H1 (cell line): Measurements from ENCODE around the gene BRD7. TPM values are rescaled to one million over a fixed set of nuclear protein-coding genes. Genes with fewer than 3 reads are reported as not detected.

Source experiments
- CTCF ChIA-PET: fragments of 300-600 bp; sonication (Branson Sonifier 250); formaldehyde crosslinking; loops from one replicate; lab custom pipeline; 2021; ENCODE audit not compliant: partially characterized antibody; lab: Charles Lee
- POLR2A ChIA-PET: fragments of 300-600 bp; sonication (Branson Sonifier 250); formaldehyde crosslinking; loops from one replicate; lab custom pipeline; 2021; ENCODE audit warnings: inconsistent platforms; ENCODE audit not compliant: partially characterized antibody; lab: Charles Lee
- DNase-seq, 2 experiments: peaks; one replicate each; pipeline versions ENCODE4 v3.0.0 to v3.0.0-alpha.2; 2010 to 2022; ENCODE audit warnings: low spot score in 2 of 2, low read depth in 1 of 2, mixed read lengths in 1 of 2
- FAIRE-seq: peaks from 2 replicates; lab custom pipeline; 2011; peaks lifted over from hg19 to GRCh38; lab: Jason Lieb, UNC
- H2AFZ ChIP-seq: 2 replicates; pipeline ENCODE4 v1.8.1; 2012; ENCODE audit warnings: low read length, inconsistent platforms
- H2AK5ac ChIP-seq: 2 replicates; pipeline ENCODE4 v1.6.1; 2013; ENCODE audit warnings: low read depth, low read length
- H2BK120ac ChIP-seq: replicated peaks from 2 replicates; pipeline ENCODE3; 2013; ENCODE audit warnings: low read depth, low read length, inconsistent platforms
- H2BK12ac ChIP-seq: 2 replicates; pipeline ENCODE4 v1.6.1; 2013; ENCODE audit warnings: low read depth, low read length
- H2BK15ac ChIP-seq: 2 replicates; pipeline ENCODE4 v1.6.1; 2013; ENCODE audit warnings: low read length
- H2BK20ac ChIP-seq: 2 replicates; pipeline ENCODE4 v1.6.1; 2013; ENCODE audit warnings: low read length
- H2BK5ac ChIP-seq: 2 replicates; pipeline ENCODE4 v1.6.1; 2013; ENCODE audit warnings: low read depth, low read length
- H3K14ac ChIP-seq: 2 replicates; pipeline ENCODE4 v1.6.1; 2013; ENCODE audit warnings: inconsistent platforms; ENCODE audit not compliant: insufficient read length
- H3K18ac ChIP-seq: 2 replicates; pipeline ENCODE4 v1.6.1; 2013; ENCODE audit warnings: low read length; ENCODE audit errors: extremely low read depth
- H3K23ac ChIP-seq: 2 replicates; pipeline ENCODE4 v1.6.1; 2013; ENCODE audit warnings: inconsistent platforms; ENCODE audit not compliant: insufficient read length
- H3K23me2 ChIP-seq: 2 replicates; pipeline ENCODE4 v1.6.1; 2013; ENCODE audit warnings: low read depth, low read length
- H3K27ac ChIP-seq: 2 replicates; pipeline ENCODE4 v1.6.1; 2011; ENCODE audit warnings: low read depth, low read length, inconsistent platforms
- H3K27me3 ChIP-seq, 4 experiments: replicated peaks in 1 of 4; 1 replicate in 1 of 4; 2 replicates in 3 of 4; pipeline versions ENCODE4 v1.6.1 to v1.8.1; 2011 to 2013; ENCODE audit warnings: low read length in 3 of 4, mild to moderate bottlenecking in 3 of 4, inconsistent platforms in 2 of 4, mixed read lengths in 2 of 4, moderate library complexity in 1 of 4; ENCODE audit not compliant: control insufficient read depth in 3 of 4, insufficient read depth in 3 of 4; ENCODE audit errors: extremely low read depth in 1 of 4
- H3K36me3 ChIP-seq, 4 experiments: 2 replicates each; pipeline versions ENCODE4 v1.6.1 to v1.8.1; 2011 to 2013; ENCODE audit warnings: mild to moderate bottlenecking in 4 of 4, low read length in 3 of 4, moderate library complexity in 2 of 4, control low read depth in 1 of 4, inconsistent platforms in 1 of 4; ENCODE audit not compliant: insufficient read depth in 4 of 4, control insufficient read depth in 2 of 4
- H3K4ac ChIP-seq: replicated peaks from 2 replicates; pipeline ENCODE3; 2013; ENCODE audit warnings: low read length, low read depth, mixed read lengths, inconsistent platforms; ENCODE audit not compliant: insufficient read length
- H3K4me1 ChIP-seq, 4 experiments: replicated peaks in 1 of 4; 1 replicate in 1 of 4; 2 replicates in 3 of 4; pipeline versions ENCODE4 v1.6.1 to v1.8.1; 2011 to 2013; ENCODE audit warnings: low read length in 3 of 4, inconsistent platforms in 2 of 4, mixed read lengths in 1 of 4; ENCODE audit not compliant: insufficient read depth in 4 of 4, control insufficient read depth in 3 of 4
- H3K4me2 ChIP-seq, 2 experiments: 2 replicates each; pipeline versions ENCODE4 v1.6.1 to v1.8.1; 2011 to 2013; ENCODE audit warnings: low read depth in 2 of 2, low read length in 2 of 2, control low read depth in 1 of 2, inconsistent platforms in 1 of 2, mild to moderate bottlenecking in 1 of 2; ENCODE audit not compliant: insufficient read depth in 1 of 2
- H3K4me3 ChIP-seq, 4 experiments: fragments of 200-600, 300-600 bp in 1 of 4; sonication (generic), shearing (Covaris generic), sonication (Bioruptor Twin) in 1 of 4; 2 replicates each; pipeline versions ENCODE4 v1.5.1 to v1.8.1; 2011 to 2016; ENCODE audit warnings: low read length in 4 of 4, low read depth in 3 of 4, control low read depth in 2 of 4, inconsistent platforms in 2 of 4, mild to moderate bottlenecking in 2 of 4, mixed read lengths in 1 of 4, moderate library complexity in 1 of 4; ENCODE audit not compliant: insufficient read depth in 2 of 4; ENCODE audit errors: extremely low read depth in 1 of 4
- H3K56ac ChIP-seq: replicated peaks from 2 replicates; pipeline ENCODE3; 2013; ENCODE audit warnings: low read depth, mild to moderate bottlenecking, mixed read lengths, low read length, inconsistent platforms; ENCODE audit not compliant: insufficient read length
- H3K79me1 ChIP-seq: 2 replicates; pipeline ENCODE4 v1.6.1; 2013; ENCODE audit warnings: low read depth, low read length, control low read depth
- H3K79me2 ChIP-seq, 2 experiments: 2 replicates each; pipeline versions ENCODE4 v1.6.1 to v1.8.1; 2012 to 2013; ENCODE audit warnings: low read length in 2 of 2, mild to moderate bottlenecking in 2 of 2, inconsistent platforms in 1 of 2; ENCODE audit not compliant: insufficient read depth in 2 of 2, control insufficient read depth in 1 of 2
- H3K9ac ChIP-seq, 4 experiments: replicated peaks in 1 of 4; 1 replicate in 1 of 4; 2 replicates in 3 of 4; pipeline versions ENCODE4 v1.6.1 to v1.8.1; 2011 to 2013; ENCODE audit warnings: low read depth in 3 of 4, low read length in 3 of 4, control low read depth in 2 of 4, mild to moderate bottlenecking in 2 of 4, moderate library complexity in 2 of 4, inconsistent platforms in 1 of 4; ENCODE audit errors: extremely low read depth in 1 of 4
- H3K9me3 ChIP-seq, 2 experiments: 2 replicates each; pipeline versions ENCODE4 v1.6.1 to v1.8.1; 2012 to 2013; ENCODE audit warnings: mild to moderate bottlenecking in 2 of 2, moderate library complexity in 2 of 2, control low read depth in 1 of 2, inconsistent platforms in 1 of 2, low read depth in 1 of 2, low read length in 1 of 2, mixed read lengths in 1 of 2; ENCODE audit not compliant: insufficient read depth in 2 of 2
- H4K20me1 ChIP-seq, 2 experiments: replicated peaks in 1 of 2; 2 replicates each; pipeline versions ENCODE3 to v1.8.1; 2011 to 2013; ENCODE audit warnings: inconsistent platforms in 2 of 2, low read length in 2 of 2, mild to moderate bottlenecking in 1 of 2; ENCODE audit not compliant: insufficient read depth in 2 of 2, control insufficient read depth in 1 of 2
- H4K5ac ChIP-seq: 2 replicates; pipeline ENCODE4 v1.6.1; 2013; ENCODE audit warnings: low read length, low read depth, mixed read lengths, inconsistent platforms; ENCODE audit not compliant: insufficient read length
- H4K8ac ChIP-seq: 2 replicates; pipeline ENCODE4 v1.8.0; 2013; ENCODE audit warnings: mild to moderate bottlenecking, moderate library complexity, low read length, inconsistent platforms; ENCODE audit not compliant: insufficient read depth; ENCODE audit errors: extremely low read depth
- H4K91ac ChIP-seq: replicated peaks from 2 replicates; pipeline ENCODE3; 2013; ENCODE audit warnings: low read length, mixed read lengths, inconsistent platforms; ENCODE audit not compliant: insufficient read length
- BRCA1 ChIP-seq: IDR thresholded peaks from 2 replicates; pipeline ENCODE4 v1.6.1; 2012; ENCODE audit warnings: low read depth, low read length, improper control_type of control experiment
- CTCF ChIP-seq, 3 experiments: IDR thresholded peaks; 1 replicate in 2 of 3; 2 replicates in 1 of 3; pipeline versions ENCODE4 v1.5.1 to v1.6.1; 2011; ENCODE audit warnings: low read length in 3 of 3, mild to moderate bottlenecking in 3 of 3, inconsistent platforms in 2 of 3, low read depth in 1 of 3, moderate library complexity in 1 of 3; ENCODE audit not compliant: insufficient read depth in 1 of 3; ENCODE audit errors: control extremely low read depth in 1 of 3
- RAD21 ChIP-seq, 2 experiments: IDR thresholded peaks in 1 of 2; conservative IDR thresholded peaks in 1 of 2; 2 replicates each; pipeline ENCODE4 v1.6.1; 2011; ENCODE audit warnings: low read depth in 2 of 2, low read length in 2 of 2, improper control_type of control experiment in 1 of 2, inconsistent platforms in 1 of 2, mild to moderate bottlenecking in 1 of 2, moderate library complexity in 1 of 2
- SP4 ChIP-seq: IDR thresholded peaks from 2 replicates; pipeline ENCODE4 v1.6.1; 2012; ENCODE audit warnings: low read length, inconsistent platforms
- TEAD4 ChIP-seq: IDR thresholded peaks from 2 replicates; pipeline ENCODE4 v1.6.1; 2012; ENCODE audit warnings: low read depth, low read length, inconsistent platforms, mixed read lengths
- WGBS, 2 experiments: shearing (Covaris generic) in 1 of 2; methylation state at CpG; one replicate each; pipeline versions ENCODE4 v1.1.6 to v1.1.7; 2013 to 2015; ENCODE audit warnings: low lambda C conversion rate in 2 of 2, mixed read lengths in 2 of 2, inconsistent platforms in 1 of 2, low coverage in 1 of 2, missing lambda C conversion rate in 1 of 2; ENCODE audit not compliant: insufficient replicate concordance in 2 of 2, insufficient coverage in 1 of 2, insufficient read length in 1 of 2; ENCODE audit errors: extremely low coverage in 1 of 2, missing lambda C conversion rate in 1 of 2; 5-methylcytosine and 5-hydroxymethylcytosine counted together
- polyA plus RNA-seq, 7 experiments: library from polyadenylated mRNA; depleted of rRNA in 3 of 7; stranded (reverse) in 5 of 7; unstranded in 2 of 7; fragments of >200 nt in 5 of 7; fragments of 200-250 nt in 2 of 7; gene quantifications; 1 replicate in 5 of 7; 2 replicates in 1 of 7; 4 replicates in 1 of 7; pipeline versions ENCODE4 v1.2.1 to v1.2.3, GENCODE V29; 2011 to 2013; ENCODE audit warnings: missing spikeins in 2 of 7, mixed read lengths in 2 of 7
- total RNA-seq: library from RNA; stranded (reverse); fragmentation: NEBNext Ultra II Directional; extraction: Animal tissue kit (Norgen Biotek cat#: 25700); gene quantifications from 2 replicates; pipeline ENCODE4 v1.2.1, GENCODE V29; 2021

BRD7 gene
- total and polyA plus RNA-seq, 2 of the 8 experiments (the other 6 are each of a cell fraction or from before 2014, with no cell fraction given) = 42.5 to 120 TPM

GRCh38 chr16:50381679-50382440 lies 13.1 kb upstream of the BRD7 start:
- H2AK5ac ChIP-seq = no peak overlapping the region
- no peak overlapping the region for H4K8ac ChIP-seq
- no peaks in the 10 kb centered on the region for H3K79me1 ChIP-seq
- H3K18ac ChIP-seq = no peak overlapping the region
- H3K79me2 ChIP-seq = no peaks in the 10 kb centered on the region
- DNase-seq (no peak), FAIRE-seq (peak; percentile 62)
- no peak overlapping the region for H2BK20ac ChIP-seq
- no peak overlapping the region for H3K9ac ChIP-seq
- H4K5ac ChIP-seq = no peak overlapping the region
- H3K27me3 ChIP-seq = no peaks in the 10 kb centered on the region
- H3K4me1 ChIP-seq = peaks cover 0 to 5% (median 0%) of the 10 kb centered on the region in 4 experiments; a peak in 1 of 7 replicates
- no peak overlapping the region for H2AFZ ChIP-seq
- no peak overlapping the region for H4K91ac ChIP-seq
- no peak overlapping the region for H2BK12ac ChIP-seq
- H3K14ac ChIP-seq = no peak overlapping the region
- H3K4me3 ChIP-seq = no peak overlapping the region
- TF ChIP-seq SP4 (no peak), RAD21 (IDR thresholded peaks at IDR 0.05 in 1 of 2, conservative IDR thresholded peaks at IDR 0.05 in 1 of 2; ENCODE audit: low read depth in 2 of 2, low read length in 2 of 2) (peak; percentile 41 to 62), TEAD4 (no peak), BRCA1 (no peak), CTCF (IDR thresholded peaks at IDR 0.05; ENCODE audit: control extremely low read depth in 1 of 3, insufficient read depth in 1 of 3, low read depth in 1 of 3, low read length in 3 of 3) (peak; percentile 70 to 83 (median 79))
- no peaks in the 10 kb centered on the region for H3K36me3 ChIP-seq
- H3K4me2 ChIP-seq = no peak overlapping the region
- H3K56ac ChIP-seq = no peak overlapping the region
- no peaks in the 10 kb centered on the region for H3K9me3 ChIP-seq
- CTCF ChIA-PET = interaction anchor here (0.7 to 4.1 kb wide), 10 partner anchors 10 to 178 kb away, joined by 3 to 31 read pairs (median 4); no protein-coding TSS in a partner anchor
- WGBS, 2 experiments = 69% methylated on average over 7 of the region's 8 CpGs; no CpG with 5 or more reads in 1 of the 2 experiments
- H2BK5ac ChIP-seq = no peak overlapping the region
- H2BK15ac ChIP-seq = no peak overlapping the region
- no peak overlapping the region for H3K23ac ChIP-seq
- H3K23me2 ChIP-seq = no peaks in the 10 kb centered on the region
- H4K20me1 ChIP-seq = no peaks in the 10 kb centered on the region
- no peak overlapping the region for H3K27ac ChIP-seq
- POLR2A ChIA-PET = no interaction called here
- H3K4ac ChIP-seq = no peak overlapping the region
- H2BK120ac ChIP-seq = no peak overlapping the region
